Astrocyte (in vitro differentiated cells and primary cell): ENCODE data around the gene TRIM8. TPM values are rescaled to one million over a fixed set of nuclear protein-coding genes. Genes with fewer than 3 reads are reported as not detected.

Experiments
- DNase-seq: peaks from one replicate; pipeline ENCODE4 v3.0.0-alpha.2; 2010; ENCODE audit warnings: low read depth
- FAIRE-seq: peaks from 2 replicates; lab custom pipeline; 2011; peaks lifted over from hg19 to GRCh38; lab: Jason Lieb, UNC
- H2AFZ ChIP-seq: 2 replicates; pipeline ENCODE4 v1.6.0; 2012; ENCODE audit warnings: low read depth, low read length, inconsistent platforms
- H3K27ac ChIP-seq: 2 replicates; pipeline ENCODE4 v1.5.1; 2011; ENCODE audit warnings: low read depth, low read length, inconsistent platforms
- H3K27me3 ChIP-seq: 2 replicates; pipeline ENCODE4 v1.6.0; 2011; ENCODE audit warnings: low read length, inconsistent platforms; ENCODE audit not compliant: insufficient read depth
- H3K36me3 ChIP-seq: 2 replicates; pipeline ENCODE4 v1.5.1; 2011; ENCODE audit warnings: low read length, inconsistent platforms; ENCODE audit not compliant: insufficient read depth
- H3K4me1 ChIP-seq: 2 replicates; pipeline ENCODE4 v1.5.1; 2011; ENCODE audit warnings: low read length, inconsistent platforms; ENCODE audit not compliant: insufficient read depth
- H3K4me2 ChIP-seq: 2 replicates; pipeline ENCODE4 v1.6.0; 2012; ENCODE audit warnings: low read length, inconsistent platforms
- H3K4me3 ChIP-seq: 2 replicates; pipeline ENCODE4 v1.5.1; 2011; ENCODE audit warnings: low read depth, mild to moderate bottlenecking, low read length, inconsistent platforms; ENCODE audit not compliant: insufficient read depth
- H3K79me2 ChIP-seq: 2 replicates; pipeline ENCODE4 v1.6.0; 2012; ENCODE audit warnings: mild to moderate bottlenecking, low read length, inconsistent platforms; ENCODE audit not compliant: insufficient read depth
- H3K9ac ChIP-seq: 2 replicates; pipeline ENCODE4 v1.6.0; 2012; ENCODE audit warnings: mild to moderate bottlenecking, low read length, inconsistent platforms
- H3K9me3 ChIP-seq: 2 replicates; pipeline ENCODE4 v1.5.1; 2012; ENCODE audit warnings: low read depth, mild to moderate bottlenecking, low read length, inconsistent platforms; ENCODE audit not compliant: insufficient read depth
- H4K20me1 ChIP-seq: 2 replicates; pipeline ENCODE4 v1.6.0; 2012; ENCODE audit warnings: low read length, inconsistent platforms; ENCODE audit not compliant: insufficient read depth
- H3K27ac Mint-ChIP-seq: one replicate; pipeline ENCODE4 v1.8.0; 2021; ENCODE audit warnings: mild to moderate bottlenecking, mixed read lengths; ENCODE audit not compliant: unreplicated experiment
- H3K27me3 Mint-ChIP-seq: one replicate; pipeline ENCODE4 v1.8.0; 2021; ENCODE audit warnings: low read depth, mixed read lengths; ENCODE audit not compliant: unreplicated experiment
- H3K36me3 Mint-ChIP-seq: one replicate; pipeline ENCODE4 v1.8.0; 2021; ENCODE audit warnings: low read depth, mixed read lengths; ENCODE audit not compliant: unreplicated experiment
- H3K4me1 Mint-ChIP-seq: one replicate; pipeline ENCODE4 v1.8.0; 2021; ENCODE audit warnings: low read depth, mixed read lengths; ENCODE audit not compliant: unreplicated experiment
- H3K4me3 Mint-ChIP-seq: one replicate; pipeline ENCODE4 v1.8.0; 2021; ENCODE audit warnings: mild to moderate bottlenecking, moderate library complexity, mixed read lengths; ENCODE audit not compliant: unreplicated experiment
- H3K9me3 Mint-ChIP-seq: one replicate; pipeline ENCODE4 v1.8.0; 2021; ENCODE audit warnings: mild to moderate bottlenecking, mixed read lengths; ENCODE audit not compliant: unreplicated experiment
- CTCF ChIP-seq: IDR thresholded peaks from 2 replicates; pipeline ENCODE4 v1.5.1; 2011; ENCODE audit warnings: low read depth, mild to moderate bottlenecking, inconsistent platforms, low read length, moderate library complexity; ENCODE audit not compliant: insufficient read depth
- EZH2 ChIP-seq: IDR thresholded peaks from 2 replicates; pipeline ENCODE4 v1.6.1; 2012; ENCODE audit warnings: mild to moderate bottlenecking, low read length, inconsistent platforms; ENCODE audit not compliant: insufficient read depth
- total RNA-seq: library from RNA; stranded (reverse); gene quantifications from 2 replicates; pipeline ENCODE4 v1.2.1, GENCODE V29; 2021

The TRIM8 gene
- total RNA-seq, 1 donor from 2014 or later: 117 TPM

- FAIRE-seq (no peak), DNase-seq (no peak)
- Mint-ChIP-seq H3K4me3 (peak overlapping the region; percentile 60), H3K36me3 (no peaks in the 10 kb centered on the region), H3K4me1 (peaks cover 49% of the 10 kb centered on the region), H3K9me3 (no peaks in the 10 kb centered on the region), H3K27ac (no peak overlapping the region), H3K27me3 (no peaks in the 10 kb centered on the region)
- Histone ChIP-seq H3K79me2 (no peaks in the 10 kb centered on the region), H3K4me2 (peak overlapping the region; percentile 13), H4K20me1 (no peaks in the 10 kb centered on the region), H3K9ac (no peak overlapping the region), H3K27me3 (no peaks in the 10 kb centered on the region), H3K36me3 (no peaks in the 10 kb centered on the region), H3K4me3 (no peak overlapping the region), H2AFZ (no peak overlapping the region), H3K4me1 (peaks cover 33% of the 10 kb centered on the region), H3K9me3 (no peaks in the 10 kb centered on the region), H3K27ac (no peak overlapping the region)
- no peak for TF ChIP-seq CTCF
- no peak for TF ChIP-seq EZH2
Measured at GRCh38 chr10:102634686-102635085, 9.6 kb upstream of the TRIM8 start.

- Mint-ChIP-seq H3K4me3 (no peak overlapping the region), H3K27me3 (no peaks in the 10 kb centered on the region), H3K4me1 (peaks cover 42% of the 10 kb centered on the region), H3K36me3 (no peaks in the 10 kb centered on the region), H3K9me3 (no peaks in the 10 kb centered on the region), H3K27ac (no peak overlapping the region)
- TF ChIP-seq CTCF (no peak), EZH2 (no peak)
- no peak overlapping the region for H3K27ac ChIP-seq
- DNase-seq (no peak), FAIRE-seq (no peak)
- H2AFZ ChIP-seq: no peak overlapping the region
- peaks cover 26% of the 10 kb centered on the region for H3K4me1 ChIP-seq
- H3K4me3 ChIP-seq: no peak overlapping the region
- no peak overlapping the region for H3K9ac ChIP-seq
- H3K79me2 ChIP-seq: no peaks in the 10 kb centered on the region
- no peak overlapping the region for H3K4me2 ChIP-seq
- no peaks in the 10 kb centered on the region for H4K20me1 ChIP-seq
- no peaks in the 10 kb centered on the region for H3K27me3 ChIP-seq
- no peaks in the 10 kb centered on the region for H3K36me3 ChIP-seq
- no peaks in the 10 kb centered on the region for H3K9me3 ChIP-seq
Measured at GRCh38 chr10:102635377-102635776, 8.9 kb upstream of the TRIM8 start.

GRCh38 chr10:102639537-102639936, 4.7 kb upstream of the TRIM8 start:
- no peaks in the 10 kb centered on the region for H3K9me3 ChIP-seq
- Mint-ChIP-seq H3K9me3 (no peaks in the 10 kb centered on the region), H3K27me3 (no peaks in the 10 kb centered on the region), H3K27ac (no peak overlapping the region), H3K36me3 (no peaks in the 10 kb centered on the region), H3K4me3 (no peak overlapping the region), H3K4me1 (peaks cover 13% of the 10 kb centered on the region)
- no peak overlapping the region for H3K27ac ChIP-seq
- no peak for TF ChIP-seq CTCF
- no peak for TF ChIP-seq EZH2
- H3K4me3 ChIP-seq: no peak overlapping the region
- no peak overlapping the region for H2AFZ ChIP-seq
- H3K4me2 ChIP-seq: no peak overlapping the region
- FAIRE-seq (no peak), DNase-seq (no peak)
- H3K79me2 ChIP-seq: peaks cover 6% of the 10 kb centered on the region
- H4K20me1 ChIP-seq: peaks cover 3% of the 10 kb centered on the region
- H3K9ac ChIP-seq: no peak overlapping the region
- H3K4me1 ChIP-seq: peaks cover 5% of the 10 kb centered on the region
- H3K36me3 ChIP-seq: no peaks in the 10 kb centered on the region
- no peaks in the 10 kb centered on the region for H3K27me3 ChIP-seq
